Measurements from ENCODE around the gene RAI1. TPM values are rescaled to one million over a fixed set of nuclear protein-coding genes. Genes with fewer than 3 reads are reported as not detected.

RAI1 gene
- total and polyA plus RNA-seq, 2 of the 13 experiments (the other 11 are each of a cell fraction or from before 2014, with no cell fraction given): 3.4 to 5.2 TPM

DNA sequence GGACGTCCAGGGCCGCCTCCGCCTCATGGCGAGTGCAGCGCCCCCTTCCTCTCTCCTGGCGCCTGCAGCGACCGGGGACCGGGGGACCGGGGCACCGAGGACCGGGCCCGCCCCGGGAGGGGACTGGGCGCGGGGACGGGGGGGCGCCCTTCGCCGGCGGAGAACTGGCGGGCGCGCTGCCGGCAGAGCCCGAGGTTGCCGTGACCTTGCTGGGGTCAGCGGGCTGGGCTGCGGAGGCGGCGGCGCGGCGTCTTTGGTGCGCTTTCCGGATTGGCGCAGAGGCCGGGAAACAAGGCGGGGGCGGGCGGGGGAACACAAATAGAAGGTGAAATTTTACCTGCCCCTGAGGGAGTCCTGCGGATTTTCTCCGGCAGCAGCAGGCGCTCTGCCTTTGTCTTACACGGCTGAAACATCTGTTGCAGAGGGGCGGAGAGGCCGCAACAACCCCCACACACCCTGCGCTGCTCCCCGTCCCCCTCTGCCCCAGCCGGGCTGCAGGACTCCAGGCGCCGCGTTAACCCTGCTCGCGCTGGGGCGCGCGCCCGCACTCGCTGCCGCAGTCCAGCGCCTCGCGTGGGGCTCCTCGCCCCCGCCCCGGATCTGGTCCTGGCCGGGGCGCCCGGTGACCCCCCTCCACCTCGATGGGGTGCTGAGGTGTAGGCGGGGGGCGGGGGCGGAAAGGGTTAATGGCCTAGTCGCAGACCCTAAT, 102.0 kb downstream of the RAI1 start (continued):
- TF ChIP-seq, protein P1, sequence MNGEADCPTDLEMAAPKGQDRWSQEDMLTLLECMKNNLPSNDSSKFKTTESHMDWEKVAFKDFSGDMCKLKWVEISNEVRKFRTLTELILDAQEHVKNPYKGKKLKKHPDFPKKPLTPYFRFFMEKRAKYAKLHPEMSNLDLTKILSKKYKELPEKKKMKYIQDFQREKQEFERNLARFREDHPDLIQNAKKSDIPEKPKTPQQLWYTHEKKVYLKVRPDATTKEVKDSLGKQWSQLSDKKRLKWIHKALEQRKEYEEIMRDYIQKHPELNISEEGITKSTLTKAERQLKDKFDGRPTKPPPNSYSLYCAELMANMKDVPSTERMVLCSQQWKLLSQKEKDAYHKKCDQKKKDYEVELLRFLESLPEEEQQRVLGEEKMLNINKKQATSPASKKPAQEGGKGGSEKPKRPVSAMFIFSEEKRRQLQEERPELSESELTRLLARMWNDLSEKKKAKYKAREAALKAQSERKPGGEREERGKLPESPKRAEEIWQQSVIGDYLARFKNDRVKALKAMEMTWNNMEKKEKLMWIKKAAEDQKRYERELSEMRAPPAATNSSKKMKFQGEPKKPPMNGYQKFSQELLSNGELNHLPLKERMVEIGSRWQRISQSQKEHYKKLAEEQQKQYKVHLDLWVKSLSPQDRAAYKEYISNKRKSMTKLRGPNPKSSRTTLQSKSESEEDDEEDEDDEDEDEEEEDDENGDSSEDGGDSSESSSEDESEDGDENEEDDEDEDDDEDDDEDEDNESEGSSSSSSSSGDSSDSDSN (CRISPR knock-in tag; IDR thresholded peaks at IDR 0.05): peak; percentile 36; the same call in 1 of the 2 replicates
- TF ChIP-seq, protein P2, sequence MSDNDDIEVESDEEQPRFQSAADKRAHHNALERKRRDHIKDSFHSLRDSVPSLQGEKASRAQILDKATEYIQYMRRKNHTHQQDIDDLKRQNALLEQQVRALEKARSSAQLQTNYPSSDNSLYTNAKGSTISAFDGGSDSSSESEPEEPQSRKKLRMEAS (IDR thresholded peaks at IDR 0.05): peak; percentile 40; the same call in 1 of the 2 replicates
- TF ChIP-seq NBN (conservative IDR thresholded peaks at IDR 0.05) (no peak), NR2C2 (CRISPR knock-in tag; IDR thresholded peaks at IDR 0.05; ENCODE audit: borderline replicate concordance) (peak; percentile 82), HNRNPLL (IDR thresholded peaks at IDR 0.05; ENCODE audit: low read depth, low read length, poor library complexity, severe bottlenecking) (peak; percentile 86), ZNF350 (CRISPR knock-in tag; IDR thresholded peaks at IDR 0.05; ENCODE audit: borderline replicate concordance, low read depth) (0 out of 2 replicates have a peak, but pooled peaks have one; percentile 13), PHF21A (CRISPR knock-in tag; IDR thresholded peaks at IDR 0.05) (peak; percentile 59; the same call in 1 of the 2 replicates), ZFX (CRISPR knock-in tag; IDR thresholded peaks at IDR 0.05; ENCODE audit: low read depth) (peak; percentile 45; the same call in 1 of the 2 replicates), ZNF746 (CRISPR knock-in tag; IDR thresholded peaks at IDR 0.05) (0 out of 2 replicates have a peak, but pooled peaks have one; percentile 28), GABPB1 (CRISPR knock-in tag; IDR thresholded peaks at IDR 0.05) (peak; percentile 50; the same call in 1 of the 2 replicates), MAZ (IDR thresholded peaks at IDR 0.05; ENCODE audit: borderline replicate concordance, low read depth, low read length) (peak; percentile 30; the same call in 1 of the 2 replicates), MAZ (CRISPR knock-in tag; IDR thresholded peaks at IDR 0.05; ENCODE audit: low read depth) (no peak), YEATS4 (CRISPR knock-in tag; IDR thresholded peaks at IDR 0.05; ENCODE audit: borderline replicate concordance) (peak; percentile 33; the same call in 1 of the 2 replicates)
- TF ChIP-seq, protein P3, sequence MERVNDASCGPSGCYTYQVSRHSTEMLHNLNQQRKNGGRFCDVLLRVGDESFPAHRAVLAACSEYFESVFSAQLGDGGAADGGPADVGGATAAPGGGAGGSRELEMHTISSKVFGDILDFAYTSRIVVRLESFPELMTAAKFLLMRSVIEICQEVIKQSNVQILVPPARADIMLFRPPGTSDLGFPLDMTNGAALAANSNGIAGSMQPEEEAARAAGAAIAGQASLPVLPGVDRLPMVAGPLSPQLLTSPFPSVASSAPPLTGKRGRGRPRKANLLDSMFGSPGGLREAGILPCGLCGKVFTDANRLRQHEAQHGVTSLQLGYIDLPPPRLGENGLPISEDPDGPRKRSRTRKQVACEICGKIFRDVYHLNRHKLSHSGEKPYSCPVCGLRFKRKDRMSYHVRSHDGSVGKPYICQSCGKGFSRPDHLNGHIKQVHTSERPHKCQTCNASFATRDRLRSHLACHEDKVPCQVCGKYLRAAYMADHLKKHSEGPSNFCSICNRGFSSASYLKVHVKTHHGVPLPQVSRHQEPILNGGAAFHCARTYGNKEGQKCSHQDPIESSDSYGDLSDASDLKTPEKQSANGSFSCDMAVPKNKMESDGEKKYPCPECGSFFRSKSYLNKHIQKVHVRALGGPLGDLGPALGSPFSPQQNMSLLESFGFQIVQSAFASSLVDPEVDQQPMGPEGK (CRISPR knock-in tag; IDR thresholded peaks at IDR 0.05): peak; percentile 61
- TF ChIP-seq, protein P4, sequence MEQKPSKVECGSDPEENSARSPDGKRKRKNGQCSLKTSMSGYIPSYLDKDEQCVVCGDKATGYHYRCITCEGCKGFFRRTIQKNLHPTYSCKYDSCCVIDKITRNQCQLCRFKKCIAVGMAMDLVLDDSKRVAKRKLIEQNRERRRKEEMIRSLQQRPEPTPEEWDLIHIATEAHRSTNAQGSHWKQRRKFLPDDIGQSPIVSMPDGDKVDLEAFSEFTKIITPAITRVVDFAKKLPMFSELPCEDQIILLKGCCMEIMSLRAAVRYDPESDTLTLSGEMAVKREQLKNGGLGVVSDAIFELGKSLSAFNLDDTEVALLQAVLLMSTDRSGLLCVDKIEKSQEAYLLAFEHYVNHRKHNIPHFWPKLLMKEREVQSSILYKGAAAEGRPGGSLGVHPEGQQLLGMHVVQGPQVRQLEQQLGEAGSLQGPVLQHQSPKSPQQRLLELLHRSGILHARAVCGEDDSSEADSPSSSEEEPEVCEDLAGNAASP (CRISPR knock-in tag; IDR thresholded peaks at IDR 0.05; ENCODE audit: borderline replicate concordance): peak; percentile 55; the same call in 1 of the 2 replicates
- TF ChIP-seq, protein P5, sequence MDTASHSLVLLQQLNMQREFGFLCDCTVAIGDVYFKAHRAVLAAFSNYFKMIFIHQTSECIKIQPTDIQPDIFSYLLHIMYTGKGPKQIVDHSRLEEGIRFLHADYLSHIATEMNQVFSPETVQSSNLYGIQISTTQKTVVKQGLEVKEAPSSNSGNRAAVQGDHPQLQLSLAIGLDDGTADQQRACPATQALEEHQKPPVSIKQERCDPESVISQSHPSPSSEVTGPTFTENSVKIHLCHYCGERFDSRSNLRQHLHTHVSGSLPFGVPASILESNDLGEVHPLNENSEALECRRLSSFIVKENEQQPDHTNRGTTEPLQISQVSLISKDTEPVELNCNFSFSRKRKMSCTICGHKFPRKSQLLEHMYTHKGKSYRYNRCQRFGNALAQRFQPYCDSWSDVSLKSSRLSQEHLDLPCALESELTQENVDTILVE (CRISPR knock-in tag; IDR thresholded peaks at IDR 0.05): peak; percentile 93; the same call in 1 of the 2 replicates
- TF ChIP-seq, protein P6, sequence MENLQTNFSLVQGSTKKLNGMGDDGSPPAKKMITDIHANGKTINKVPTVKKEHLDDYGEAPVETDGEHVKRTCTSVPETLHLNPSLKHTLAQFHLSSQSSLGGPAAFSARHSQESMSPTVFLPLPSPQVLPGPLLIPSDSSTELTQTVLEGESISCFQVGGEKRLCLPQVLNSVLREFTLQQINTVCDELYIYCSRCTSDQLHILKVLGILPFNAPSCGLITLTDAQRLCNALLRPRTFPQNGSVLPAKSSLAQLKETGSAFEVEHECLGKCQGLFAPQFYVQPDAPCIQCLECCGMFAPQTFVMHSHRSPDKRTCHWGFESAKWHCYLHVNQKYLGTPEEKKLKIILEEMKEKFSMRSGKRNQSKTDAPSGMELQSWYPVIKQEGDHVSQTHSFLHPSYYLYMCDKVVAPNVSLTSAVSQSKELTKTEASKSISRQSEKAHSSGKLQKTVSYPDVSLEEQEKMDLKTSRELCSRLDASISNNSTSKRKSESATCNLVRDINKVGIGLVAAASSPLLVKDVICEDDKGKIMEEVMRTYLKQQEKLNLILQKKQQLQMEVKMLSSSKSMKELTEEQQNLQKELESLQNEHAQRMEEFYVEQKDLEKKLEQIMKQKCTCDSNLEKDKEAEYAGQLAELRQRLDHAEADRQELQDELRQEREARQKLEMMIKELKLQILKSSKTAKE (CRISPR knock-in tag; IDR thresholded peaks at IDR 0.05; ENCODE audit: borderline replicate concordance): 0 out of 2 replicates have a peak, but pooled peaks have one; percentile 40

All from HepG2 (cell line).